Measurements from ENCODE around the gene PRKAG2. TPM values are rescaled to one million over a fixed set of nuclear protein-coding genes. Genes with fewer than 3 reads are reported as not detected.

The PRKAG2 gene
- total RNA-seq, 1 donor from 2014 or later: 17.9 TPM

GRCh38 chr7:151692721-151693120 is 184.2 kb downstream of the PRKAG2 start:
- Mint-ChIP-seq H3K9me3 (no peaks in the 10 kb centered on the region), H3K27me3 (no peaks in the 10 kb centered on the region), H3K36me3 (no peaks in the 10 kb centered on the region), H3K4me3 (no peak overlapping the region), H3K4me1 (ENCODE audit: unreplicated experiment) (peaks cover 37% of the 10 kb centered on the region), H3K27ac (no peak overlapping the region)
- TF ChIP-seq CTCF (conservative IDR thresholded peaks at IDR 0.05): no peak
- DNase-seq (ENCODE audit: extremely low spot score, unreplicated experiment): no peak

GRCh38 chr7:151691449-151691848 is 185.5 kb downstream of the PRKAG2 start:
- peaks cover 46% of the 10 kb centered on the region for H3K4me1 Mint-ChIP-seq (ENCODE audit: unreplicated experiment)
- no peaks in the 10 kb centered on the region for H3K9me3 Mint-ChIP-seq
- H3K27ac Mint-ChIP-seq: no peak overlapping the region
- no peaks in the 10 kb centered on the region for H3K27me3 Mint-ChIP-seq
- no peak for DNase-seq (ENCODE audit: extremely low spot score, unreplicated experiment)
- no peaks in the 10 kb centered on the region for H3K36me3 Mint-ChIP-seq
- no peak for TF ChIP-seq CTCF (conservative IDR thresholded peaks at IDR 0.05)
- no peak overlapping the region for H3K4me3 Mint-ChIP-seq

GRCh38 chr7:151690606-151691005 is 186.3 kb downstream of the PRKAG2 start:
- DNase-seq (ENCODE audit: extremely low spot score, unreplicated experiment): no peak
- Mint-ChIP-seq H3K27me3 (no peaks in the 10 kb centered on the region), H3K27ac (no peak overlapping the region), H3K4me3 (no peak overlapping the region), H3K4me1 (ENCODE audit: unreplicated experiment) (peaks cover 42% of the 10 kb centered on the region), H3K9me3 (no peaks in the 10 kb centered on the region), H3K36me3 (no peaks in the 10 kb centered on the region)
- no peak for TF ChIP-seq CTCF (conservative IDR thresholded peaks at IDR 0.05)

- no peak for TF ChIP-seq CTCF (conservative IDR thresholded peaks at IDR 0.05)
- no peaks in the 10 kb centered on the region for H3K9me3 Mint-ChIP-seq
- peak overlapping the region; percentile 48 for H3K27ac Mint-ChIP-seq
- peaks cover 32% of the 10 kb centered on the region for H3K4me1 Mint-ChIP-seq (ENCODE audit: unreplicated experiment)
- DNase-seq (ENCODE audit: extremely low spot score, unreplicated experiment): no peak
- no peaks in the 10 kb centered on the region for H3K27me3 Mint-ChIP-seq
- H3K36me3 Mint-ChIP-seq: no peaks in the 10 kb centered on the region
- peak overlapping the region; percentile 15 for H3K4me3 Mint-ChIP-seq
Observed at GRCh38 chr7:151689196-151689971, 187.5 kb downstream of the PRKAG2 start.

- Mint-ChIP-seq H3K9me3 (no peaks in the 10 kb centered on the region), H3K4me1 (ENCODE audit: unreplicated experiment) (peaks cover 28% of the 10 kb centered on the region), H3K27ac (no peak overlapping the region), H3K4me3 (no peak overlapping the region), H3K27me3 (no peaks in the 10 kb centered on the region), H3K36me3 (no peaks in the 10 kb centered on the region)
- no peak for TF ChIP-seq CTCF (conservative IDR thresholded peaks at IDR 0.05)
- DNase-seq (ENCODE audit: extremely low spot score, unreplicated experiment): no peak
Observed at GRCh38 chr7:151688236-151688780, 188.6 kb downstream of the PRKAG2 start.

Data from type B pancreatic cell (in vitro differentiated cells).